Ramos (cell line): ENCODE data around the gene MUS81.
"Not testable (repeated sequence)": the region's sequence is repeated elsewhere in the genome, so short reads cannot be mapped to it uniquely, and the experiment has no call there.

ENCODE experiments used
- in situ Hi-C: fragments of 300-500 bp; cut with MboI; formaldehyde crosslinking; loops from one replicate; pipeline ENCODE4 v1.14.3; 2022; ENCODE audit warnings: low sequenced_read_pairs; ENCODE audit not compliant: unreplicated experiment

MUS81 gene

DNA sequence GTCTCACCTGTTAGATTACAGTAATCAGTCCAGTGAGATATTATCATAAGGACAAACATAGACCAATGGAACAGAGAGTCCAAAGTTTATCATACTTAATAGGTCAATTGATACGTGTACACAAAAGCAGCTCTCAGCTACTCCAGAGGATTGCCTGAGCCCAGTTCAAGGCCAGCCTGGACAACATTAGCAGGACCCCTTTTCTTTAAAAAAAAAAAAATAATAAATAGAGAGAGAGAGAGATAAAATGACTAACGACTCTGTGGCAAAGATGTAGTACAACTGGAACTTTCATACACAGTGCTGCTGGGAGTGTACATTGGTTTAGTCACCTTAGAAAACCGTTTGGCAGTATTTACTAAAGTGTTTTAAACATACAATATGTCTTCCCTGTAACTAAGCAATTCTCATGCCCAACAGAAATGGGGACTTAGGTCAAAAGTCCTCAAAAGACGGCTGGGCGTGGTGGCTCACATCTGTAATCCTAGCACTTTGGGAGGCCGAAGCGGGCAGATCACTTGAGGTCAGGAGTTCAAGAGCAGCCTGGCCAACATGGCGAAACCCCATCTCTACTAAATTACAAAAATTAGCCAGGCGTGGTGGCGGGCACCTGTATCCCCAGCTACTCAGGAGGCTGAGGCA lies 15.9 kb upstream of the MUS81 start:
- in situ Hi-C loops = no loop called here

- in situ Hi-C loops = no loop called here
Measured at GRCh38 chr11:65847746-65848145, 12.5 kb upstream of the MUS81 start.

DNA sequence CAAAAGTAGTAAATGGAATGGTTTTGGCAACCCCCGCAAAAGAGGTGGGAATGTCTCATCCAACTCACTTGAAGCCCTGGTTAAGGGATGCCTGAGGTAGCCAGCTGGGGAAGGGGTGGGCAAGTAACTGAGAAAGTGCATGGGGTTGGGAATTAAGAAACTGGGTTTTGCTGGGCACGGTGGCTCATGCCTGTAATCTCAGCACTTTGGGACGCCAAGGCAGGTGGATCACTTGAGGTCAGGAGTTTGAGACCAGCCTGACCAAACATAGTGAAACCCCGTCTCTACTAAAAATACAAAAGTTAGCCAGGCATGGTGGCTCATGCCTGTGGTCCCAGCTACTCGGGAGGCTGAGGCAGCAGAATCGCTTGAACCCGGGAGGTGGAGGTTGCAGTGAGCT lies 11.5 kb upstream of the MUS81 start:
- in situ Hi-C loops = not testable (repeated sequence)

GRCh38 chr11:65849366-65849765 lies 10.9 kb upstream of the MUS81 start:
- in situ Hi-C loops = no loop called here

DNA sequence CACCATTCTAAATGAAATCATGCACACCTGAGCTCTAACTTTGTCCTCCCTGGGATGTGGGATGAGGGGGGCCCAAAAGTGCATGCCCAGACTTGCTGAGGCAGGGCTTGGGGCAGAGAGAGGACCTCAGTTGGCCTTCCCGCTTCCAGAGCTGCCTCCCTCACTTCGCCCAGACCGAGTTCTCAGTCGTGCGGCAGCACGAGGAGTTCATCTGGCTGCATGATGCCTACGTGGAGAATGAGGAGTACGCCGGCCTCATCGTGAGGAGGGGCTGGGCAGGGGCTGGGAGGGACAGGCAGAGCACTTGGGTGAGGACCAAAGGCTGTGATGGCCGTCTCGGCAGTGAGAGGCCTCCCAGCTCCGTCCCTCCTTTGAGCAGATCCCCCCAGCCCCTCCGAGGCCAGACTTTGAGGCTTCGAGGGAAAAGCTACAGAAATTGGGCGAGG lies 10.4 kb upstream of the MUS81 start:
- in situ Hi-C loops = no loop called here

- in situ Hi-C loops = no loop called here
Measured at GRCh38 chr11:65850217-65851082, 9.8 kb upstream of the MUS81 start.

GRCh38 chr11:65851083-65851579 lies 9.1 kb upstream of the MUS81 start:
- in situ Hi-C loops = no loop called here

- in situ Hi-C loops = no loop called here
Measured at GRCh38 chr11:65851811-65852507, 8.3 kb upstream of the MUS81 start.

- in situ Hi-C loops = no loop called here
Measured at GRCh38 chr11:65852508-65853245, 7.6 kb upstream of the MUS81 start.

- in situ Hi-C loops = no loop called here
Measured at GRCh38 chr11:65853246-65853979, 6.8 kb upstream of the MUS81 start.

- in situ Hi-C loops = no loop called here
Measured at GRCh38 chr11:65854161-65854592, 6.1 kb upstream of the MUS81 start.

DNA sequence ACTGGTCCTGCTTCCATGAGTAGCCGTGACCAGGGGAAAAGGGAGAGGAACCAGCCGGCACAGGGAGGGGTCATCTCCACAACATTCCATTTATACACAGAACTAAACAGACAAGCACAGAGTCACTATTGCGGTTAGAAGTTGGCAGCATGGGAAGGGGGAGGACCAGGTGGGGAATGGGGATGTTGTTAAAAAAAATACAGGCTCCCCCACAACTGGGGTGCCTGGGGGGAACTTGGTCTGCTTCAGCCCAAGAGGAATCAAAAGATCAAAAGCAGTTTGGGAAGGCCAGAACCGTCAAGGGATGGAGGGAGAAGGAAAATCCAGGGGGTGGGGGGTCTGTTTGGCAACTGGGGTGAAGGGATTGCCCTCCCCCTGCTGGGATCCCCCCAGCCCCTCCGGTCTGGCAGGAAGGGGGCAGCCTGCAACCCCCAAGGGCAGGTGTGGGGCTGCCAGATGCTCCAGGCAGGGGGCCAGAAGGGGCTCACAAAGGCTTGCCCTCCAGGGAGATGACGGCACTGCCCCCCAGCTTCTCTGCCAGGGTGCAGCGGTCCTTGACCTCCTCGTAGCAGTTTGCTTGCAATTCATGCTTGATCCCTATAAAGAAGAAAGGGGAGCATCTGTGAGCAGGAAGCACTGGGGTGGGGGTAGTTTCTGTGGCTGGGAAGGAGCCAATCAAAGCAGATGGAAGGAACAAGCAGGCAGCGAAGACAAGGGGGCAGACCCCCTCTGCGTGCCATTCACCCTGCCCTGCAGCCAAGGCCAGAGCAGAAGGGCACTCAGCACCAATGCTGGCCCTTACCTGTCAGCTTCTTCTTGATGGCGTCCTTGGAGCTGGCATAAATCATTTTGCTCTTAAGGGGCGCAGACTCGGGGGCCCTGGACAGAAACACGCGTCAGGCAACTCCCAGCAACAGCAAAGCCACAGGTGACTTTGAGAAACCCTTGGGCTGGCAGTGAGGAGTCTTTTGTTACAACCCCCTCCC lies 5.1 kb upstream of the MUS81 start:
- in situ Hi-C loops = no loop called here

DNA sequence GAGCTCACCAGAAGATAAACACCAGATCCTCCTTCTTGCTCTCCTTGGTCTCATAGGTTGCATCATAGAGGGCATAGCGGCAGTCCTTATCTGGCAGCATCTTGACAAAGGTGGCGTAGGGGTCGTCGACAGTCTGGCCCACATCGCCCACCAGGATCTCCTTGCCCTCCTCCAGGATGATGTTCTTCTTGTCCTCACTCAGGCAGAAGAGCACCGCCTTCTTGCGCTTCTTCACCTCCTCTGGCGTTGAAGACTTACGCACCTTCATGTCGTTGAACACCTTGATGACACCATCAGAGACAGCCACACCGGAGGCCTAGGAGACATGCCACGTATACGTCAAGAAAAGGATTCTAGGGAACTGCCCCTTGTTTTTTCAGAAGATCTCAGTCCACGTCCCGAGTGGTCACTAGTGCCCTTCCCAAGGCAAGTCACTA lies 4.3 kb upstream of the MUS81 start:
- in situ Hi-C loops = no loop called here

GRCh38 chr11:65856689-65857499 lies 3.3 kb upstream of the MUS81 start:
- in situ Hi-C loops = no loop called here

DNA sequence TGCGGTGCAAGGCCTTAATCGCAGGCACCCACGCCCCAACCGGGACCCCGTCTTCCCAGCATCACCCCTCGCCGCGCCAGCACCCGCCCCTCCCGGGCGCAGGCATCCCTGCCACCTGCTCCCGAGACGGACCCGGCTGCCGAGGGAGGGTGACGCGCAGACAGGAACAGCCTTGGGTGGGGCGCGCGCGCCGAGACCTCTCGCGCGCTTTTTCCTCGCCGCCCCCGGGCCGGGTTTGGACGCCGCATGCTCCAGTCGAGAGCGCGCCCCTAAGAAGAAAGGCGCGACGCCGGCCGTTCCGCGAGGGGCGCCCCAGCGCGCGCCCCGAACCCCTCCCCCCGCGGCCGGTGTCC lies 2.8 kb upstream of the MUS81 start:
- in situ Hi-C loops = no loop called here

DNA sequence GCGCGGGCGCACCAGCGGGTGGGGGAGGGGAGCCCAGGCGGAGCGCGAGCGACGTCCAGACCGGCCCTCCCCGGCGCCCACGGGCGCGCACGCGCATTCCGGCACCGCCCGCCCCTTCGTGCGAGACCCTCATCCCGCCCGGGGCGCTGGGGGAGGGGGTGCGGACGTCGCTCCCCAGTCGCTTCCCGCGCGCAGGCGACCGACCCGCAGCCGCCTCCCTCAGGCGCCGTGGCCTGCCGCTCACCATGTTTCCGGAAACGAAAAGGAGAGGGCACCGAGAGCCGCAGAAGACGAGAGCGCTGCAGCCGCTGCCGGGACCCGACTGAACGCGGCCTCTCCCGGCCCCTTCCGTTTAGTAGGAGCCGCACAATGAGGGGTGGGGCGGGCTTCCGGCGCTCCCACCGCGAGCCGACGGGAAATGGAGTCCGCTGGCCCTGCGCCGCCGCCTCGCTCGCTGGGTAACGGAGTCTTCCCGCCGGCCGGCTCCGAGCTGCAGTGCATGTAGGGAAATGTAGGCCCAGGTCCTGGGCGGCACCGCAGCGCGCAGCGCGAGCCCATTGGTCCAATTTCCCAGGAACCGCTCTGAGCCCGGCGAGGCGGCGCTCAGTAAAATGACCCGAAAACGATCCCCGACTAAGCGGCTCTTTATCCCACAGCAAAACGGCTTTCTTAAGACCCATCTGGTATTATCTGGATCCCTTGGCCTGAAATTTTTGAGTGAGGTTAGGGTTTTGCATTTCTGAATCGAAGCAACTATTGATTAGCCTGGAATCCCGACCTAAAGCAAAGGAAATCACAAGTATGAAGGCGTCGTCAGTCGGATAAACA lies 2.2 kb upstream of the MUS81 start, which contains the start of gene CFL1:
Gene CFL1 (minus strand): TSS at position 328 of the 828 bp plus-strand sequence. CDS start 81 bp downstream, at position 247.
- in situ Hi-C loops = no loop called here

DNA sequence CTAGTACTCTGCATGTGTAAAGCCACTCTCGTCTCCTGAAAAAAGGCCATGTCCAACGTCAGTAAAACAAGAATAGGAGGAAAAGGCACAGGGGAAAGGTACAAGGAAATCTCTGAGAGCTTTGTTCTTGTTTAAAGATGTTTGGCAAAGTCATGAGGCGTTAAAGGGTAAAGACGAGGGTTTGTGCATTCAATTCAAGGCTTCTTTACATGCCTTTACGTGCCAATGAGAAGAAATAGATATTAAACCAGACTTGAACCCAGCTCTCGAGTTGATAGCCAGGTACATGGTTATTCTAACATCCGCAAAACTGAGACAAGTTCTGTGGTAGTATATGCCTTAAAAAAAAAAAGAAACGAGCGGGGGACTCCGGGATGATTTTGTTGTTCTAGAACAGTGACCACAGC lies 1.5 kb upstream of the MUS81 start:
- in situ Hi-C loops = no loop called here
